Endothelial cell (in vitro differentiated cells): Measurements from ENCODE around the gene CYP4F2. TPM values are rescaled to one million over a fixed set of nuclear protein-coding genes. Genes with fewer than 3 reads are reported as not detected.

Experiments
- DNase-seq: peaks from one replicate; pipeline ENCODE4 v3.0.0; 2021; ENCODE audit warnings: low spot score
- H3K27ac Mint-ChIP-seq: one replicate; pipeline ENCODE4 v1.8.0; 2021; ENCODE audit warnings: mixed read lengths, inconsistent platforms; ENCODE audit not compliant: unreplicated experiment
- H3K27me3 Mint-ChIP-seq: one replicate; pipeline ENCODE4 v1.8.0; 2021; ENCODE audit warnings: mild to moderate bottlenecking, moderate library complexity, mixed read lengths, inconsistent platforms; ENCODE audit not compliant: unreplicated experiment
- H3K36me3 Mint-ChIP-seq: one replicate; pipeline ENCODE4 v1.8.0; 2021; ENCODE audit warnings: mild to moderate bottlenecking, low read depth, mixed read lengths, inconsistent platforms; ENCODE audit not compliant: unreplicated experiment
- H3K4me1 Mint-ChIP-seq: one replicate; pipeline ENCODE4 v1.8.0; 2021; ENCODE audit warnings: mild to moderate bottlenecking, mixed read lengths, inconsistent platforms; ENCODE audit not compliant: unreplicated experiment
- H3K4me3 Mint-ChIP-seq: one replicate; pipeline ENCODE4 v1.8.0; 2021; ENCODE audit warnings: mild to moderate bottlenecking, mixed read lengths, inconsistent platforms; ENCODE audit not compliant: unreplicated experiment
- H3K9me3 Mint-ChIP-seq: one replicate; pipeline ENCODE4 v1.8.0; 2021; ENCODE audit warnings: mixed read lengths, inconsistent platforms; ENCODE audit not compliant: unreplicated experiment
- CTCF ChIP-seq: fragments of 200-600 bp; sonication (generic); IDR thresholded peaks from one replicate; pipeline ENCODE4 v1.5.0; 2021; ENCODE audit warnings: antibody characterized with exemption; ENCODE audit not compliant: unreplicated experiment
- total RNA-seq: library from RNA; stranded (reverse); fragmentation: NEBNext Ultra II Directional; extraction: Animal tissue kit (Norgen Biotek cat#: 25700); gene quantifications from one replicate; pipeline ENCODE4 v1.2.1, GENCODE V29; 2021; ENCODE audit not compliant: unreplicated experiment

The CYP4F2 gene
- total RNA-seq, 1 donor from 2014 or later, result not detected

- no peak for DNase-seq
- peaks cover 39% of the 10 kb centered on the region for H3K9me3 Mint-ChIP-seq
- no peaks in the 10 kb centered on the region for H3K4me1 Mint-ChIP-seq
- H3K36me3 Mint-ChIP-seq, result peaks cover 13% of the 10 kb centered on the region
- no peak overlapping the region for H3K4me3 Mint-ChIP-seq
- no peak for TF ChIP-seq CTCF
- no peak overlapping the region for H3K27ac Mint-ChIP-seq
- peaks cover 4% of the 10 kb centered on the region for H3K27me3 Mint-ChIP-seq
These were observed 28.7 kb downstream of the CYP4F2 start for GRCh38 chr19:15869109-15869555.

GRCh38 chr19:15866636-15867035 is 31.2 kb downstream of the CYP4F2 start:
- H3K9me3 Mint-ChIP-seq, result peaks cover 43% of the 10 kb centered on the region
- DNase-seq, result no peak
- H3K4me3 Mint-ChIP-seq, result no peak overlapping the region
- peaks cover 4% of the 10 kb centered on the region for H3K27me3 Mint-ChIP-seq
- no peak overlapping the region for H3K27ac Mint-ChIP-seq
- H3K4me1 Mint-ChIP-seq, result no peaks in the 10 kb centered on the region
- no peak for TF ChIP-seq CTCF
- peaks cover 13% of the 10 kb centered on the region for H3K36me3 Mint-ChIP-seq

- Mint-ChIP-seq H3K36me3 (peaks cover 17% of the 10 kb centered on the region), H3K27me3 (peaks cover 6% of the 10 kb centered on the region), H3K27ac (no peak overlapping the region), H3K4me3 (no peak overlapping the region), H3K9me3 (peaks cover 49% of the 10 kb centered on the region), H3K4me1 (no peaks in the 10 kb centered on the region)
- TF ChIP-seq CTCF, result no peak
- no peak for DNase-seq
These were observed 33.0 kb downstream of the CYP4F2 start for GRCh38 chr19:15864824-15865223.

GRCh38 chr19:15863272-15863671 is 34.6 kb downstream of the CYP4F2 start:
- no peaks in the 10 kb centered on the region for H3K4me1 Mint-ChIP-seq
- peaks cover 39% of the 10 kb centered on the region for H3K9me3 Mint-ChIP-seq
- peaks cover 2% of the 10 kb centered on the region for H3K27me3 Mint-ChIP-seq
- H3K36me3 Mint-ChIP-seq, result peaks cover 11% of the 10 kb centered on the region
- H3K4me3 Mint-ChIP-seq, result no peak overlapping the region
- no peak for DNase-seq
- TF ChIP-seq CTCF, result no peak
- H3K27ac Mint-ChIP-seq, result no peak overlapping the region

- H3K27me3 Mint-ChIP-seq, result peaks cover 3% of the 10 kb centered on the region
- DNase-seq, result no peak
- no peak overlapping the region for H3K4me3 Mint-ChIP-seq
- no peak for TF ChIP-seq CTCF
- no peaks in the 10 kb centered on the region for H3K4me1 Mint-ChIP-seq
- H3K27ac Mint-ChIP-seq, result no peak overlapping the region
- H3K36me3 Mint-ChIP-seq, result peaks cover 11% of the 10 kb centered on the region
- peaks cover 34% of the 10 kb centered on the region for H3K9me3 Mint-ChIP-seq
These were observed 35.4 kb downstream of the CYP4F2 start for GRCh38 chr19:15862444-15862843.
